ENCODE results near the gene GORASP1. TPM values are rescaled to one million over a fixed set of nuclear protein-coding genes. Genes with fewer than 3 reads are reported as not detected.

Gene GORASP1
- total and polyA plus RNA-seq, 2 experiments from 2014 or later = 10.3 to 38.3 TPM

DNA sequence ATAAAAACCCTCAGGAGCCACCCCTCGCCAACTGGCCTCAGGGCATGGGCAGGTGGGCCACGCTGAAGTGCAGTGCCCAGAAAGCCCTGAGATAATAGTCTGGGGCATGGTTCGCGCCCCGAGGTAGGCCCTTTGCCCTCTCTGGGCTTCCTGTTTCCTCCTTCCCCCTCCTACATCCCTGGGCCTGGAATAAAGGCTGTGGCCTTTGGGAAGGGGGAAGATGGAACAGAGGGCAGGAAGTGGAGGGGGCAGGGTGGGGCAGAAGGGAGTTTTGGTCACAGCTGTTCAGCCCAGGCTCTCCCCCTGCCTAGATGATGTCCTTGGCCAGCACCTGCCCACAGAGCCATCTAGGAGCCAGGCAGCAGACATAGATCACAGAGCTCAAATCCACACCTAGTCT, 34.6 kb upstream of the GORASP1 start:
- H3K4me2 ChIP-seq = no peak overlapping the region
- ATAC-seq (no peak), DNase-seq (ENCODE audit: low spot score) (no peak)
- peaks cover 17% of the 10 kb centered on the region; the same call in 1 of the 2 replicates for H3K36me3 ChIP-seq (ENCODE audit: insufficient read depth)
- no peak overlapping the region for H3K4me3 ChIP-seq
- H3F3A ChIP-seq (replicated peaks; ENCODE audit: low read depth) = no peaks in the 10 kb centered on the region
- Mint-ChIP-seq H3K9me3 (no peaks in the 10 kb centered on the region), H3K27me3 (ENCODE audit: insufficient read depth, low read depth, poor library complexity) (peaks cover 13% of the 10 kb centered on the region), H3K4me1 (peaks cover 15% of the 10 kb centered on the region), H3K4me3 (no peak overlapping the region), H3K27ac (no peak overlapping the region), H3K36me3 (ENCODE audit: low read depth) (peaks cover 40% of the 10 kb centered on the region)
- 0 out of 2 replicates have a peak, but pooled peaks cover 7% of the 10 kb centered on the region for H3K4me1 ChIP-seq (ENCODE audit: insufficient read depth)
- 0 out of 2 replicates have a peak, but pooled peaks cover 6% of the 10 kb centered on the region for H3K79me2 ChIP-seq (replicated peaks; ENCODE audit: insufficient read depth)
- no peaks in the 10 kb centered on the region for H3K27me3 ChIP-seq (ENCODE audit: insufficient read depth)
- H4K20me1 ChIP-seq (replicated peaks; ENCODE audit: insufficient read depth) = peaks cover 7% of the 10 kb centered on the region
- TF ChIP-seq, protein P1, sequence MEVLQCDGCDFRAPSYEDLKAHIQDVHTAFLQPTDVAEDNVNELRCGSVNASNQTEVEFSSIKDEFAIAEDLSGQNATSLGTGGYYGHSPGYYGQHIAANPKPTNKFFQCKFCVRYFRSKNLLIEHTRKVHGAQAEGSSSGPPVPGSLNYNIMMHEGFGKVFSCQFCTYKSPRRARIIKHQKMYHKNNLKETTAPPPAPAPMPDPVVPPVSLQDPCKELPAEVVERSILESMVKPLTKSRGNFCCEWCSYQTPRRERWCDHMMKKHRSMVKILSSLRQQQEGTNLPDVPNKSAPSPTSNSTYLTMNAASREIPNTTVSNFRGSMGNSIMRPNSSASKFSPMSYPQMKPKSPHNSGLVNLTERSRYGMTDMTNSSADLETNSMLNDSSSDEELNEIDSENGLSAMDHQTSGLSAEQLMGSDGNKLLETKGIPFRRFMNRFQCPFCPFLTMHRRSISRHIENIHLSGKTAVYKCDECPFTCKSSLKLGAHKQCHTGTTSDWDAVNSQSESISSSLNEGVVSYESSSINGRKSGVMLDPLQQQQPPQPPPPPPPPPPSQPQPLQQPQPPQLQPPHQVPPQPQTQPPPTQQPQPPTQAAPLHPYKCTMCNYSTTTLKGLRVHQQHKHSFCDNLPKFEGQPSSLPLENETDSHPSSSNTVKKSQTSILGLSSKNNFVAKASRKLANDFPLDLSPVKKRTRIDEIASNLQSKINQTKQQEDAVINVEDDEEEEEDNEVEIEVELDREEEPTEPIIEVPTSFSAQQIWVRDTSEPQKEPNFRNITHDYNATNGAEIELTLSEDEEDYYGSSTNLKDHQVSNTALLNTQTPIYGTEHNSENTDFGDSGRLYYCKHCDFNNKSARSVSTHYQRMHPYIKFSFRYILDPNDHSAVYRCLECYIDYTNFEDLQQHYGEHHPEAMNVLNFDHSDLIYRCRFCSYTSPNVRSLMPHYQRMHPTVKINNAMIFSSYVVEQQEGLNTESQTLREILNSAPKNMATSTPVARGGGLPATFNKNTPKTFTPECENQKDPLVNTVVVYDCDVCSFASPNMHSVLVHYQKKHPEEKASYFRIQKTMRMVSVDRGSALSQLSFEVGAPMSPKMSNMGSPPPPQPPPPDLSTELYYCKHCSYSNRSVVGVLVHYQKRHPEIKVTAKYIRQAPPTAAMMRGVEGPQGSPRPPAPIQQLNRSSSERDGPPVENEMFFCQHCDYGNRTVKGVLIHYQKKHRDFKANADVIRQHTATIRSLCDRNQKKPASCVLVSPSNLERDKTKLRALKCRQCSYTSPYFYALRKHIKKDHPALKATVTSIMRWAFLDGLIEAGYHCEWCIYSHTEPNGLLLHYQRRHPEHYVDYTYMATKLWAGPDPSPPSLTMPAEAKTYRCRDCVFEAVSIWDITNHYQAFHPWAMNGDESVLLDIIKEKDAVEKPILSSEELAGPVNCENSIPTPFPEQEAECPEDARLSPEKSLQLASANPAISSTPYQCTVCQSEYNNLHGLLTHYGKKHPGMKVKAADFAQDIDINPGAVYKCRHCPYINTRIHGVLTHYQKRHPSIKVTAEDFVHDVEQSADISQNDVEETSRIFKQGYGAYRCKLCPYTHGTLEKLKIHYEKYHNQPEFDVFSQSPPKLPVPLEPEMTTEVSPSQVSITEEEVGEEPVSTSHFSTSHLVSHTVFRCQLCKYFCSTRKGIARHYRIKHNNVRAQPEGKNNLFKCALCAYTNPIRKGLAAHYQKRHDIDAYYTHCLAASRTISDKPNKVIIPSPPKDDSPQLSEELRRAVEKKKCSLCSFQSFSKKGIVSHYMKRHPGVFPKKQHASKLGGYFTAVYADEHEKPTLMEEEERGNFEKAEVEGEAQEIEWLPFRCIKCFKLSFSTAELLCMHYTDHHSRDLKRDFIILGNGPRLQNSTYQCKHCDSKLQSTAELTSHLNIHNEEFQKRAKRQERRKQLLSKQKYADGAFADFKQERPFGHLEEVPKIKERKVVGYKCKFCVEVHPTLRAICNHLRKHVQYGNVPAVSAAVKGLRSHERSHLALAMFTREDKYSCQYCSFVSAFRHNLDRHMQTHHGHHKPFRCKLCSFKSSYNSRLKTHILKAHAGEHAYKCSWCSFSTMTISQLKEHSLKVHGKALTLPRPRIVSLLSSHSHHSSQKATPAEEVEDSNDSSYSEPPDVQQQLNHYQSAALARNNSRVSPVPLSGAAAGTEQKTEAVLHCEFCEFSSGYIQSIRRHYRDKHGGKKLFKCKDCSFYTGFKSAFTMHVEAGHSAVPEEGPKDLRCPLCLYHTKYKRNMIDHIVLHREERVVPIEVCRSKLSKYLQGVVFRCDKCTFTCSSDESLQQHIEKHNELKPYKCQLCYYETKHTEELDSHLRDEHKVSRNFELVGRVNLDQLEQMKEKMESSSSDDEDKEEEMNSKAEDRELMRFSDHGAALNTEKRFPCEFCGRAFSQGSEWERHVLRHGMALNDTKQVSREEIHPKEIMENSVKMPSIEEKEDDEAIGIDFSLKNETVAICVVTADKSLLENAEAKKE (CRISPR knock-in tag; IDR thresholded peaks at IDR 0.05) = no peak
- TF ChIP-seq ZNF114 (CRISPR knock-in tag; IDR thresholded peaks at IDR 0.05) (no peak), NANOG (IDR thresholded peaks at IDR 0.05; ENCODE audit: borderline replicate concordance) (no peak), STAT1 (IDR thresholded peaks at IDR 0.05; ENCODE audit: unreplicated experiment) (no peak), ZNF331 (CRISPR knock-in tag; IDR thresholded peaks at IDR 0.05; ENCODE audit: low read depth) (no peak), EZH2phosphoT487 (IDR thresholded peaks at IDR 0.05; ENCODE audit: unreplicated experiment) (no peak), POLR2AphosphoS5 (IDR thresholded peaks at IDR 0.05; ENCODE audit: low read depth) (no peak), EZH2 (IDR thresholded peaks at IDR 0.05; ENCODE audit: low read depth, unreplicated experiment) (no peak), JUNB (IDR thresholded peaks at IDR 0.05; ENCODE audit: unreplicated experiment) (no peak), CREB1 (CRISPR knock-in tag; IDR thresholded peaks at IDR 0.05; ENCODE audit: low read depth) (no peak)
- TF ChIP-seq, protein P2, sequence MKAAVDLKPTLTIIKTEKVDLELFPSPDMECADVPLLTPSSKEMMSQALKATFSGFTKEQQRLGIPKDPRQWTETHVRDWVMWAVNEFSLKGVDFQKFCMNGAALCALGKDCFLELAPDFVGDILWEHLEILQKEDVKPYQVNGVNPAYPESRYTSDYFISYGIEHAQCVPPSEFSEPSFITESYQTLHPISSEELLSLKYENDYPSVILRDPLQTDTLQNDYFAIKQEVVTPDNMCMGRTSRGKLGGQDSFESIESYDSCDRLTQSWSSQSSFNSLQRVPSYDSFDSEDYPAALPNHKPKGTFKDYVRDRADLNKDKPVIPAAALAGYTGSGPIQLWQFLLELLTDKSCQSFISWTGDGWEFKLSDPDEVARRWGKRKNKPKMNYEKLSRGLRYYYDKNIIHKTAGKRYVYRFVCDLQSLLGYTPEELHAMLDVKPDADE (IDR thresholded peaks at IDR 0.05) = no peak
- TF ChIP-seq, protein P3, sequence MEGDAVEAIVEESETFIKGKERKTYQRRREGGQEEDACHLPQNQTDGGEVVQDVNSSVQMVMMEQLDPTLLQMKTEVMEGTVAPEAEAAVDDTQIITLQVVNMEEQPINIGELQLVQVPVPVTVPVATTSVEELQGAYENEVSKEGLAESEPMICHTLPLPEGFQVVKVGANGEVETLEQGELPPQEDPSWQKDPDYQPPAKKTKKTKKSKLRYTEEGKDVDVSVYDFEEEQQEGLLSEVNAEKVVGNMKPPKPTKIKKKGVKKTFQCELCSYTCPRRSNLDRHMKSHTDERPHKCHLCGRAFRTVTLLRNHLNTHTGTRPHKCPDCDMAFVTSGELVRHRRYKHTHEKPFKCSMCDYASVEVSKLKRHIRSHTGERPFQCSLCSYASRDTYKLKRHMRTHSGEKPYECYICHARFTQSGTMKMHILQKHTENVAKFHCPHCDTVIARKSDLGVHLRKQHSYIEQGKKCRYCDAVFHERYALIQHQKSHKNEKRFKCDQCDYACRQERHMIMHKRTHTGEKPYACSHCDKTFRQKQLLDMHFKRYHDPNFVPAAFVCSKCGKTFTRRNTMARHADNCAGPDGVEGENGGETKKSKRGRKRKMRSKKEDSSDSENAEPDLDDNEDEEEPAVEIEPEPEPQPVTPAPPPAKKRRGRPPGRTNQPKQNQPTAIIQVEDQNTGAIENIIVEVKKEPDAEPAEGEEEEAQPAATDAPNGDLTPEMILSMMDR (conservative IDR thresholded peaks at IDR 0.05; ENCODE audit: low read depth in 2 of 2) = no peak
- TF ChIP-seq, protein P4, sequence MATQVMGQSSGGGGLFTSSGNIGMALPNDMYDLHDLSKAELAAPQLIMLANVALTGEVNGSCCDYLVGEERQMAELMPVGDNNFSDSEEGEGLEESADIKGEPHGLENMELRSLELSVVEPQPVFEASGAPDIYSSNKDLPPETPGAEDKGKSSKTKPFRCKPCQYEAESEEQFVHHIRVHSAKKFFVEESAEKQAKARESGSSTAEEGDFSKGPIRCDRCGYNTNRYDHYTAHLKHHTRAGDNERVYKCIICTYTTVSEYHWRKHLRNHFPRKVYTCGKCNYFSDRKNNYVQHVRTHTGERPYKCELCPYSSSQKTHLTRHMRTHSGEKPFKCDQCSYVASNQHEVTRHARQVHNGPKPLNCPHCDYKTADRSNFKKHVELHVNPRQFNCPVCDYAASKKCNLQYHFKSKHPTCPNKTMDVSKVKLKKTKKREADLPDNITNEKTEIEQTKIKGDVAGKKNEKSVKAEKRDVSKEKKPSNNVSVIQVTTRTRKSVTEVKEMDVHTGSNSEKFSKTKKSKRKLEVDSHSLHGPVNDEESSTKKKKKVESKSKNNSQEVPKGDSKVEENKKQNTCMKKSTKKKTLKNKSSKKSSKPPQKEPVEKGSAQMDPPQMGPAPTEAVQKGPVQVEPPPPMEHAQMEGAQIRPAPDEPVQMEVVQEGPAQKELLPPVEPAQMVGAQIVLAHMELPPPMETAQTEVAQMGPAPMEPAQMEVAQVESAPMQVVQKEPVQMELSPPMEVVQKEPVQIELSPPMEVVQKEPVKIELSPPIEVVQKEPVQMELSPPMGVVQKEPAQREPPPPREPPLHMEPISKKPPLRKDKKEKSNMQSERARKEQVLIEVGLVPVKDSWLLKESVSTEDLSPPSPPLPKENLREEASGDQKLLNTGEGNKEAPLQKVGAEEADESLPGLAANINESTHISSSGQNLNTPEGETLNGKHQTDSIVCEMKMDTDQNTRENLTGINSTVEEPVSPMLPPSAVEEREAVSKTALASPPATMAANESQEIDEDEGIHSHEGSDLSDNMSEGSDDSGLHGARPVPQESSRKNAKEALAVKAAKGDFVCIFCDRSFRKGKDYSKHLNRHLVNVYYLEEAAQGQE (IDR thresholded peaks at IDR 0.05; ENCODE audit: unreplicated experiment) = no peak
- no peak overlapping the region for H2AFZ ChIP-seq
- H3K9me2 ChIP-seq (ENCODE audit: insufficient read depth) = no peaks in the 10 kb centered on the region
- H3K27ac ChIP-seq (ENCODE audit: low read depth) = no peak overlapping the region
